B cell (primary cell): ENCODE results near the gene ASB4.

Experiments
- CTCF ChIP-seq: fragments of 200-600 bp; IDR thresholded peaks from one replicate; pipeline ENCODE4 v1.8.0; 2022; ENCODE audit warnings: antibody characterized with exemption, mild to moderate bottlenecking
- EZH2 ChIP-seq: IDR thresholded peaks from 2 replicates; pipeline ENCODE4 v1.6.1; 2012; ENCODE audit warnings: borderline replicate concordance, low read depth, mild to moderate bottlenecking, moderate library complexity, low read length; ENCODE audit not compliant: insufficient read depth, poor library complexity, severe bottlenecking

GRCh38 chr7:95539426-95539825 is 53.7 kb downstream of the ASB4 start:
- TF ChIP-seq CTCF (no peak), EZH2 (no peak)
